Stomach (tissue), 4 donors: Measurements from ENCODE around the gene ROBO1.

Experiments
- EP300 ChIP-seq: sonication (generic); formaldehyde crosslinking; IDR thresholded peaks from one replicate; pipeline ENCODE4 v1.6.1; 2017; ENCODE audit warnings: antibody characterized with exemption
- POLR2A ChIP-seq, 4 donors: fragments of 450-650 bp; IDR thresholded peaks; one replicate each; pipeline ENCODE4 v1.6.1; 2016; ENCODE audit warnings: antibody characterized with exemption in 4 of 4, control low read depth in 2 of 4, mild to moderate bottlenecking in 1 of 4, moderate library complexity in 1 of 4
- TF ChIP-seq, protein P1 (sequence below), 7 experiments: fragments of 450-650 bp in 4 of 7; fragments of 200-600 bp in 3 of 7; sonication (generic) in 3 of 7; IDR thresholded peaks; one replicate each; pipeline ENCODE4 v1.5.1; 2016 to 2019; ENCODE audit warnings: antibody characterized with exemption in 7 of 7, control low read depth in 2 of 7, mild to moderate bottlenecking in 1 of 7

DNA sequence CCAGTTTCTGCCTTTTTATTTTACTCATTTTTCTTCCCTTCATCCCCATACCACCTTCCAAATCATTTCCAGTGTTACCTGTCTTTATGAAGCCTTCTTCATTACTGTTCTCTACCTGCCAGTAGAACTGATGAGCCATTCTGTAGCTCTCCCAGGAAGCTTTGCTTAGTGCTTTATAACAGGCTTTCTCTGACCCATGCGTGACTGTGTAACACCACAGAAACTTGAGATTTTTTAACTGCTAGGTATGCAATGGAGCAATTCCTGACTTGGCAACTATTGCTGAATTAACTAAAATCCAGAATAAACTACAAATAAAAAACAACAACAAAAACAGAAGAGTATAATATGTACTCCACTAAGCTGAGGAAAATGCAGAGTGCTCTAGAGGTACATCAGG lies 289.2 kb downstream of the ROBO1 start:
- TF ChIP-seq, protein P1, sequence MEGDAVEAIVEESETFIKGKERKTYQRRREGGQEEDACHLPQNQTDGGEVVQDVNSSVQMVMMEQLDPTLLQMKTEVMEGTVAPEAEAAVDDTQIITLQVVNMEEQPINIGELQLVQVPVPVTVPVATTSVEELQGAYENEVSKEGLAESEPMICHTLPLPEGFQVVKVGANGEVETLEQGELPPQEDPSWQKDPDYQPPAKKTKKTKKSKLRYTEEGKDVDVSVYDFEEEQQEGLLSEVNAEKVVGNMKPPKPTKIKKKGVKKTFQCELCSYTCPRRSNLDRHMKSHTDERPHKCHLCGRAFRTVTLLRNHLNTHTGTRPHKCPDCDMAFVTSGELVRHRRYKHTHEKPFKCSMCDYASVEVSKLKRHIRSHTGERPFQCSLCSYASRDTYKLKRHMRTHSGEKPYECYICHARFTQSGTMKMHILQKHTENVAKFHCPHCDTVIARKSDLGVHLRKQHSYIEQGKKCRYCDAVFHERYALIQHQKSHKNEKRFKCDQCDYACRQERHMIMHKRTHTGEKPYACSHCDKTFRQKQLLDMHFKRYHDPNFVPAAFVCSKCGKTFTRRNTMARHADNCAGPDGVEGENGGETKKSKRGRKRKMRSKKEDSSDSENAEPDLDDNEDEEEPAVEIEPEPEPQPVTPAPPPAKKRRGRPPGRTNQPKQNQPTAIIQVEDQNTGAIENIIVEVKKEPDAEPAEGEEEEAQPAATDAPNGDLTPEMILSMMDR (IDR thresholded peaks at IDR 0.05) = no peak
- no peak for TF ChIP-seq EP300
- TF ChIP-seq POLR2A (IDR thresholded peaks at IDR 0.05) = no peak
